Measurements from ENCODE around the gene SHF.

Gene SHF

DNA sequence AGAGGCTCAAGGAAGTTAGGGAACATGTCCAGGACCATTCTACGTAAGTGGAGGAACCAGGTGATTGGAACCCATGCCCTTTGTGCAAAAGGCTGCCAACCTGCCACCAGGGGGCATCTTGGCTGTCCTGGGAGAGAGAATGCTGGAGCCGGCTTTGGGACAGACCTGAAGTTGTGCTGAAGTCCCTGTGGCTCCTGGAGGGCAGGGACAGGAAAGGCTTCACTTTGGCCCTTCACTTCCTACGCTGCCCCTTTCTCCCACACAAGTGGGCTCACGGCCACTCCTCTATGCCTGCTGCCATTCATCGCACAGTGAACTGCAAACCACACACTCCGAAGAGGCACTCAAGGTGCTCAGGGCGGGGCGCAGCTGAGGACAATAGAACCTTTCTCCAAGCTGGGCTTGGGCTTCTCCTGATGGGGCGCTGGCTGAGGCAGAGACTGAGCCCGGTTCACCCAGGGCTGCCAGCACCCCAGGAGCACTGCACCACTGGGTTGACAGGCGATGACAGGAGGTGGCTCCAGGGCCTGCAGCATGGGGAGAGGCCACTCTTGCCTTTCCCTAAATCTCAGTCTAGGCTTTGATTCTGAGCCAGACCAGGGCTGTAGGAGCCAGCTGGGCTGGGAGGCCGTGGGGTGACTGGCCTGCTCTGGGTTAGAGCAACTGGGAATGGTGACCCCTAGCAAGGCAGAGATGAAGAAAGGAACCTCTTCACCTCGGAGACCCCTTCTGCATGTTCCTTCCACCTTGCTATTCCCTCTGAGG, 8.4 kb downstream of the SHF start:
- TF ChIP-seq EZH2phosphoT487 (IDR thresholded peaks at IDR 0.05; ENCODE audit: borderline replicate concordance, low read length), result no peak
- TF ChIP-seq, protein P1, sequence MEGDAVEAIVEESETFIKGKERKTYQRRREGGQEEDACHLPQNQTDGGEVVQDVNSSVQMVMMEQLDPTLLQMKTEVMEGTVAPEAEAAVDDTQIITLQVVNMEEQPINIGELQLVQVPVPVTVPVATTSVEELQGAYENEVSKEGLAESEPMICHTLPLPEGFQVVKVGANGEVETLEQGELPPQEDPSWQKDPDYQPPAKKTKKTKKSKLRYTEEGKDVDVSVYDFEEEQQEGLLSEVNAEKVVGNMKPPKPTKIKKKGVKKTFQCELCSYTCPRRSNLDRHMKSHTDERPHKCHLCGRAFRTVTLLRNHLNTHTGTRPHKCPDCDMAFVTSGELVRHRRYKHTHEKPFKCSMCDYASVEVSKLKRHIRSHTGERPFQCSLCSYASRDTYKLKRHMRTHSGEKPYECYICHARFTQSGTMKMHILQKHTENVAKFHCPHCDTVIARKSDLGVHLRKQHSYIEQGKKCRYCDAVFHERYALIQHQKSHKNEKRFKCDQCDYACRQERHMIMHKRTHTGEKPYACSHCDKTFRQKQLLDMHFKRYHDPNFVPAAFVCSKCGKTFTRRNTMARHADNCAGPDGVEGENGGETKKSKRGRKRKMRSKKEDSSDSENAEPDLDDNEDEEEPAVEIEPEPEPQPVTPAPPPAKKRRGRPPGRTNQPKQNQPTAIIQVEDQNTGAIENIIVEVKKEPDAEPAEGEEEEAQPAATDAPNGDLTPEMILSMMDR (IDR thresholded peaks at IDR 0.05; ENCODE audit: low read depth, low read length, poor library complexity, severe bottlenecking), result peak; percentile 79
- no peaks in the 10 kb centered on the region for H3K9me3 ChIP-seq (ENCODE audit: control insufficient read depth, insufficient read depth, low read length)
- H3K27me3 ChIP-seq (ENCODE audit: control insufficient read depth, low read length), result no peaks in the 10 kb centered on the region
- no peaks in the 10 kb centered on the region for H3K4me1 ChIP-seq (ENCODE audit: control insufficient read depth, low read length)
- no peak overlapping the region for H3K4me2 ChIP-seq (ENCODE audit: low read length)
- H3F3A ChIP-seq (ENCODE audit: control insufficient read depth, insufficient read depth), result no peaks in the 10 kb centered on the region
- H3K9me2 ChIP-seq (replicated peaks; ENCODE audit: control insufficient read depth, low read length), result no peaks in the 10 kb centered on the region
- H4K20me1 ChIP-seq (ENCODE audit: control insufficient read depth, insufficient read depth, low read depth, low read length), result no peaks in the 10 kb centered on the region
- no peak overlapping the region for H3K4me3 ChIP-seq (ENCODE audit: low read length)
- no peaks in the 10 kb centered on the region for H3K79me2 ChIP-seq (ENCODE audit: control insufficient read depth, low read length)
- no peak overlapping the region for H3K27ac ChIP-seq (ENCODE audit: low read depth, low read length)
- no peaks in the 10 kb centered on the region for H3K36me3 ChIP-seq (ENCODE audit: control insufficient read depth, low read length)

DNA sequence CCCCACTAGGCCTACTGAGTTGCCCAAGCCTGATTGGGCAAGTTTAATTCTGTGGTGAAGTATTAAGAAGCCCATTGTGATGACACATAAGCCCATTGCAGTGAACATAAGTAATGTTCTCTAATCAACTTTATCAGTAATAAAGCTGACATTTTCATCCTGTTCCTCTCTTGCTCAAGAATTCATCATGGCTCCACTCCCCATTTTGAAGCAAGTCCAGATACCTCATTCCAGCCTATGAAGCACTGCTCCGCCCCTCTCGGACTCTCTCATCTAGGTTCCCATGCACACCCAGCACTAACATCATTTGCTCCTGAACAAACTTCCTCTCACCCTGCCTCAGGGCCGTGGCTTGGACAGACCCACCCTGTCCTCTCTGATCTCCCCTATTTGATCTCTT, 10.5 kb downstream of the SHF start:
- H3F3A ChIP-seq (ENCODE audit: control insufficient read depth, insufficient read depth), result no peaks in the 10 kb centered on the region
- H3K27ac ChIP-seq (ENCODE audit: low read depth, low read length), result no peak overlapping the region
- H3K9me2 ChIP-seq (replicated peaks; ENCODE audit: control insufficient read depth, low read length), result no peaks in the 10 kb centered on the region
- no peaks in the 10 kb centered on the region for H3K27me3 ChIP-seq (ENCODE audit: control insufficient read depth, low read length)
- H3K9me3 ChIP-seq (ENCODE audit: control insufficient read depth, insufficient read depth, low read length), result no peaks in the 10 kb centered on the region
- H3K4me2 ChIP-seq (ENCODE audit: low read length), result no peak overlapping the region
- TF ChIP-seq, protein P1 (IDR thresholded peaks at IDR 0.05; ENCODE audit: low read depth, low read length, poor library complexity, severe bottlenecking), result no peak
- no peak for TF ChIP-seq EZH2phosphoT487 (IDR thresholded peaks at IDR 0.05; ENCODE audit: borderline replicate concordance, low read length)
- no peaks in the 10 kb centered on the region for H3K36me3 ChIP-seq (ENCODE audit: control insufficient read depth, low read length)
- no peaks in the 10 kb centered on the region for H3K79me2 ChIP-seq (ENCODE audit: control insufficient read depth, low read length)
- H3K4me3 ChIP-seq (ENCODE audit: low read length), result no peak overlapping the region
- H3K4me1 ChIP-seq (ENCODE audit: control insufficient read depth, low read length), result no peaks in the 10 kb centered on the region
- no peaks in the 10 kb centered on the region for H4K20me1 ChIP-seq (ENCODE audit: control insufficient read depth, insufficient read depth, low read depth, low read length)

DNA sequence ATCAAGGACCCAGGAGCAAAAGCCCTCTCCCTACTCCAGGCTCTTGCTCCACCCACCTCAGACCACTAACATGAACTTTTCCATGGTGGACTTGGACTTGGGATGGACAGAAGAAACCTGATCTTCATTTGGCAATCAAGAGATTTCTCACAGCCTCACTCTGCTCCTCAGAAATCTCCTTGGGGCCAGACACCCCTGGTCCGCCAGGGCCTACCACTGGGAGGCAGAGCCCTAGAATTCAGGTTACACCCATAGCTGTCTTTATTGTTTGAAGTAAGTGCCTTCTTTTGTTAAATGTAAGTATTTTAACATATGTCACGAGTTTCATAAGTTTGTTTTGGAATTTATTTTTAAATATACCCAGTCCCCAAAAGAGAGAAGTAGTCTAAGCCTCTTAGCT, 13.2 kb downstream of the SHF start:
- H3K27ac ChIP-seq (ENCODE audit: low read depth, low read length), result no peak overlapping the region

More for the DNA sequence above, 13.2 kb downstream of the SHF start:
- no peaks in the 10 kb centered on the region for H3K36me3 ChIP-seq (ENCODE audit: control insufficient read depth, low read length)
- H3K4me1 ChIP-seq (ENCODE audit: control insufficient read depth, low read length), result peaks cover 6% of the 10 kb centered on the region
- no peak overlapping the region for H3K4me2 ChIP-seq (ENCODE audit: low read length)
- no peaks in the 10 kb centered on the region for H3K79me2 ChIP-seq (ENCODE audit: control insufficient read depth, low read length)
- H3K9me2 ChIP-seq (replicated peaks; ENCODE audit: control insufficient read depth, low read length), result no peaks in the 10 kb centered on the region
- no peak overlapping the region for H3K4me3 ChIP-seq (ENCODE audit: low read length)
- H3K9me3 ChIP-seq (ENCODE audit: control insufficient read depth, insufficient read depth, low read length), result no peaks in the 10 kb centered on the region
- H3K27me3 ChIP-seq (ENCODE audit: control insufficient read depth, low read length), result no peaks in the 10 kb centered on the region
- H3F3A ChIP-seq (ENCODE audit: control insufficient read depth, insufficient read depth), result 0 out of 2 replicates have a peak, but pooled peaks cover 5% of the 10 kb centered on the region
- H4K20me1 ChIP-seq (ENCODE audit: control insufficient read depth, insufficient read depth, low read depth, low read length), result no peaks in the 10 kb centered on the region
- TF ChIP-seq, protein P1 (IDR thresholded peaks at IDR 0.05; ENCODE audit: low read depth, low read length, poor library complexity, severe bottlenecking), result no peak
- TF ChIP-seq EZH2phosphoT487 (IDR thresholded peaks at IDR 0.05; ENCODE audit: borderline replicate concordance, low read length), result no peak
